ENCODE results near the gene TCEAL9. TPM values are rescaled to one million over a fixed set of nuclear protein-coding genes. Genes with fewer than 3 reads are reported as not detected.
"Not testable (repeated sequence)": the region's sequence is repeated elsewhere in the genome, so short reads cannot be mapped to it uniquely, and the experiment has no call there.

TCEAL9 gene
- total and polyA plus RNA-seq, 5 donors: 32.2 to 99.5 (median 36.1) TPM

DNA sequence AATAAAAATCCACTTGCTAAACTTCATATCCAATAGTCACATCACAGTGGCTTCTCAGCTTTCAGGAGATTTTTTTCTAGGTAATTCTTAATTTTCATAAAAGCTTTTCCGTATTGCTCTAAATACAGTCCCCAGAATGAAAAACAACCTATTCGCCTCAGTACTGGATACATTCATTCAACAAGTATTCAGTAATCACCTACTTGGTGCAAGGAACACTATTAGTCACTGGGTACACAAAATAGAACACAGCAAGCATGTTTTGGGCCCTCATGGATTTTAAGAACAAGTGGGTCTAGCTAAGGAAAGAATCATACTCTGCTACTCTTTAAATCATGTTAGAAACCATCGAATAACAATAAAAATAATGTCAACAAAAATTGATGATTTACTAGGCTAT is 17.3 kb downstream of the TCEAL9 start:
- Histone ChIP-seq H3K27me3 (ENCODE audit: control insufficient read depth, insufficient read depth) (no peaks in the 10 kb centered on the region), H3K4me3 (ENCODE audit: low read length) (no peak overlapping the region), H3K4me1 (ENCODE audit: control insufficient read depth, insufficient read depth, low read length) (no peaks in the 10 kb centered on the region), H3K9me3 (ENCODE audit: control insufficient read depth, low read length) (no peaks in the 10 kb centered on the region), H3K27ac (ENCODE audit: low read length) (no peak overlapping the region)
- ATAC-seq (no peak), DNase-seq (no peak)
- intact Hi-C loops (cut with DNase I): no loop called here
- 94% methylated on average over 3 of the region's 3 CpGs for WGBS

DNA sequence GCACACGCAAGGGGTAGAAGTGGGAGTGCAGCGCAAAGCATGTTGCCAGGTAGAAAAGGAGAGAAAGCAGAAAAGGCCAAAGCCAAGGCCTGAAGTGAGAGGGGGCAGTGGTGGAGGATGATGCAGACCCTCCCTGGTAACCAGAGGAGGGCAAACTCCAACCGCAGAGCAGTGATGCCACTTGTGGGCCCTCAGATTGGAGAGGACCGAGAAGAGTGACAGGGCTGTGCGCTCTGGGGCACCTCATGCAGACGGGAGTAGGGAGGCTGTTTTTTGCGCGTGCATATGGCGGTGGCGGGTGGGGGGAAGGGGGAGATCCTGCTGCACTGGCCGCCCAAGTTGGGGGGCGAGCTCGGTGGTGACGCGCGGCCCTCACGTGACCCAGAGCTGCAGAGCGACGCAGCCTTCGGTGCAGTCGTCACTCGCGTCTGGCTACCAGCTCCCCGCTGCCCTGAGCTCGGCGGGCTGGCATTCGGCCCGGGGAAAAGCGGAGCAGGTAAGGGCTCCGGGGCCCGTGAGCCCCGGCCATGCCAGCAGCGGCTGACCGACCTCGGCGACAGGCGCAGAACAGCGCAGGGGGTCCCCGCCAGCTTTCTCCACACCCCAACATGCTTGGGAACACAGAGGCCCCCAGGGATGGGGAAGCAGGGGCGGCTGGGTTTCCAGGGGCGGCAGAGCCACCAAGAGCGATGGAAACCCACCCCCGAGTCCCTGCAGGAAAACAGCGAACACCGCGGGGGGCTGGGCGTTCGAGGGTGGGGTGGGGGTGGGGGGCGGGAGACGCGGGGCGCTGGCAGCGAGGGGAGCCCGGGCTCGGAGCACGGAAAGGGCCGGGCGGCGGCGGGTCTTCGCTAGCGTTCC is 20.0 kb downstream of the TCEAL9 start, which contains the start of gene BEX3:
TSS of gene BEX3 (plus strand) at position 421 of the 861 bp plus-strand sequence. CDS start 984 bp downstream, outside the sequence.
- DNase-seq (peak; percentile 50 to 87 (median 85)), ATAC-seq (peak; percentile 94 to 95)
- Histone ChIP-seq H3K27ac (ENCODE audit: low read length) (peak within 1 kb of the TSS; percentile 82), H3K4me3 (ENCODE audit: low read length) (peak within 1 kb of the TSS; percentile 97), H3K4me1 (ENCODE audit: control insufficient read depth, insufficient read depth, low read length) (no peaks in the 10 kb centered on the region), H3K9me3 (ENCODE audit: control insufficient read depth, low read length) (no peaks in the 10 kb centered on the region), H3K27me3 (ENCODE audit: control insufficient read depth, insufficient read depth) (no peaks in the 10 kb centered on the region)
- intact Hi-C loops (cut with DNase I): no loop called here
- 4% methylated on average over 61 of the region's 62 CpGs for whole genome bisulfite sequencing

DNA sequence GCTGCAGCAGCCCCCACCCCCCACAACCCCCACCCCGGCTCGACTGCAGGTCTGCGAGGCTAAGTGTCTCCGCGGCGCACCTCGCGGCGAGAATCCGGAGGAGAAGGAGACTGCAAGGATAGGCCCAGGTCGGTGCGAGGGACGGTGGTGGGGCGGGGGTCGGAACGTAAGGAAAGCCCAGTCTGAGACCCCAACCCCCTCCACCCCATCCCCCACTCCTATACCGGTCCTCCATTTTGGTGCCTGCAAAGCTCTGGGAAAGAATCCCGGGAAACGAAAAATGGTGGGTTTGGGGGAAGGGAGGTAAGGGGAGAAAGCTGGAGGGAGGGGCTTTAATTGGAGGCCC is 20.6 kb downstream of the TCEAL9 start:
- Histone ChIP-seq H3K27me3 (ENCODE audit: control insufficient read depth, insufficient read depth) (no peaks in the 10 kb centered on the region), H3K27ac (ENCODE audit: low read length) (peak overlapping the region; percentile 78), H3K4me3 (ENCODE audit: low read length) (peak overlapping the region; percentile 97), H3K4me1 (ENCODE audit: control insufficient read depth, insufficient read depth, low read length) (no peaks in the 10 kb centered on the region), H3K9me3 (ENCODE audit: control insufficient read depth, low read length) (no peaks in the 10 kb centered on the region)
- intact Hi-C loops (cut with DNase I): no loop called here
- WGBS: under 1% methylated on average over 19 of the region's 19 CpGs
- ATAC-seq (peak; percentile 68 to 79), DNase-seq (peak in 1 of 3 donors; percentile 64)

DNA sequence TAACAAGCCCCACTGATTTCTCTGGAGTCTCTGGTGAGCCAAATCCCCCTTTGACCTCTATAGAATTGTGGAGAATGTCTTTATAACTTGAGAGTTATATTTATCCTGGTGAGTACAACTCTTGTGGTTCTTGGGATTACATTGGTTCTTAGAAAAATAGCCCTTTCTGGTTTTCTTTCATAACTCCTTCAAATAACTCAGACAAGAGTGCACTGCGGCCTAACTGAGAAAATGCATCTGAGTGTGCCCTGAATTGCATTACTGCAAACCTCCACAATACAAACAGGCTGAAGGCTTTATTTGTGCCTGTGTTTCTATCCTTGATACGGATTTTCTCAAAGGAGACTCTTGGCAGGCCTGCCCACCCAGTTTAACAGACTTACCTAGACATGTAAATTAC is 22.7 kb downstream of the TCEAL9 start:
- ATAC-seq (no peak), DNase-seq (no peak)
- Histone ChIP-seq H3K9me3 (ENCODE audit: control insufficient read depth, low read length) (no peaks in the 10 kb centered on the region), H3K4me1 (ENCODE audit: control insufficient read depth, insufficient read depth, low read length) (no peaks in the 10 kb centered on the region), H3K27me3 (ENCODE audit: control insufficient read depth, insufficient read depth) (no peaks in the 10 kb centered on the region), H3K4me3 (ENCODE audit: low read length) (no peak overlapping the region), H3K27ac (ENCODE audit: low read length) (no peak overlapping the region)
- WGBS: 76% methylated on average over 2 of the region's 2 CpGs
- intact Hi-C loops (cut with DNase I): no loop called here

DNA sequence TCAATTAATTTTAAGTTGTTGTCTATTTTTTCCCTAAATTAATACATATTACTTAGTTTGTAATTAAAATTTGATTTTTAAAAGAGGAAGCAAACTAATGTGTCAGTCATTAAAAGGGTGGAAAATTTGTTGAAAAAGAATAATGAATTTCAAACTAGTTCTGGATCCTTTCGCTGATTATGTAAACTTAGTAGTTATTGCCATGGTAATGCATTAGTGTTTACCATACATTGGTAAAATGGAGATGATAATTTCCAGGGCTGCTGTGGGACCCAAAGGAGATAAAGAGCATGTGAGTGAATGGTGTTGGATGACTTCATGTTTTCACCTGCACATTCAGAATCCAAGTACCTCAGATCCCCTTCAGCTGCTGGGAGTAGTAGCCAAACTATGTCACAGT is 26.6 kb downstream of the TCEAL9 start:
- ATAC-seq (no peak), DNase-seq (no peak)
- H3K4me1 ChIP-seq (ENCODE audit: control insufficient read depth, insufficient read depth, low read length): no peaks in the 10 kb centered on the region
- H3K27me3 ChIP-seq (ENCODE audit: control insufficient read depth, insufficient read depth): no peaks in the 10 kb centered on the region
- WGBS: 90% methylated on average over 1 of the region's 1 CpG
- no peaks in the 10 kb centered on the region for H3K9me3 ChIP-seq (ENCODE audit: control insufficient read depth, low read length)
- H3K27ac ChIP-seq (ENCODE audit: low read length): no peak overlapping the region
- no peak overlapping the region for H3K4me3 ChIP-seq (ENCODE audit: low read length)
- intact Hi-C loops (cut with DNase I): no loop called here

DNA sequence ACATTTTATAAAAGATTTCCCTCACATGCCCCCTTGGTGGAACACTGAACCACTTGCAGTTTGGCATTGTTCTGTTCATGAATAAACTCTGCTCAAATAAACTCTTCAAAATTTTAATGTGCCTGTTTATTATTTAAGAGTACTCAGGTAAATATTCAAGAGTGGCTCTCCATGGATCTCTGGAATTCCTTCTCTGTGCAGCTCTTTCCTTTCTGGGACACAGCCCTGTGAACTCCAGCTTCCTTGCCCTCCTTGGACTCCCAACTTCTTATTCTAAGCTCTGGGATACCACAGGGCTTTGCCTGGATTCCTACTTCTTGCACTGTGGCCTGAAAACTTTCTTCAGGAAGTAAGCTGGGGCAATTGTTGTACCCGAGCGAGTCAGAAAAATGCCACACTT is 28.4 kb downstream of the TCEAL9 start:
- Histone ChIP-seq H3K4me1 (ENCODE audit: control insufficient read depth, insufficient read depth, low read length) (no peaks in the 10 kb centered on the region), H3K27ac (ENCODE audit: low read length) (no peak overlapping the region), H3K9me3 (ENCODE audit: control insufficient read depth, low read length) (no peaks in the 10 kb centered on the region), H3K4me3 (ENCODE audit: low read length) (no peak overlapping the region), H3K27me3 (ENCODE audit: control insufficient read depth, insufficient read depth) (no peaks in the 10 kb centered on the region)
- ATAC-seq (no peak), DNase-seq (no peak)
- intact Hi-C loops (cut with DNase I): no loop called here
- 74% methylated on average over 2 of the region's 2 CpGs for WGBS

DNA sequence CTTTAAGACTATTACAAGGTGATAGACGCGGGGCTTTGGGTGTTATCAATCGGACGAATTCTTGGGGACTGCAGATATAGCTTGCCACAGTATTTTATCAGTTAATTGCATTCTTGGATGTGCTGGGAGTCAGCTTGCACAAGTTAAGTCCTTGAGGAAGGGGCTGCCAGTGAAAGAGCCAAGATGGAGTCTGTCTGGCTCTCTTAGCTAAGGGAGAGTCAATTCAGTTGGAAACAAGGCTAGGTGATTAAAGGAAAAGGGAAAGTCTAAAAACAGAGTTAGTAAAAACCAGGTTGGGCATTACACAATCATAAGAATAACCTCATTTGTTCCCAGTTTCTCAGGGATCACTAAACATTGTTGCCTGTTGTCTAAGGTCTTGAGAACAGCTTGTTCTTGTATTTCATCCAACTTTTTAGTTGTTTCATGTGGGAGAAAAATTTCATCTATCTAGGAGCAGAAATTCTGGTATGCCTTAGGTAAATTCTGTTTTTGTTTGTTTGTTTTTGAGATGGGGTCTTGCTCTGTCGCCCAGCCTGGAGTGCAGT is 29.1 kb downstream of the TCEAL9 start:
- WGBS: 66% methylated on average over 5 of the region's 5 CpGs
- H3K4me3 ChIP-seq (ENCODE audit: low read length); H3K27ac ChIP-seq (ENCODE audit: low read length); H3K27me3 ChIP-seq (ENCODE audit: control insufficient read depth, insufficient read depth); DNase-seq; H3K4me1 ChIP-seq (ENCODE audit: control insufficient read depth, insufficient read depth, low read length); intact Hi-C loops (cut with DNase I); ATAC-seq; H3K9me3 ChIP-seq (ENCODE audit: control insufficient read depth, low read length): not testable (repeated sequence)

DNA sequence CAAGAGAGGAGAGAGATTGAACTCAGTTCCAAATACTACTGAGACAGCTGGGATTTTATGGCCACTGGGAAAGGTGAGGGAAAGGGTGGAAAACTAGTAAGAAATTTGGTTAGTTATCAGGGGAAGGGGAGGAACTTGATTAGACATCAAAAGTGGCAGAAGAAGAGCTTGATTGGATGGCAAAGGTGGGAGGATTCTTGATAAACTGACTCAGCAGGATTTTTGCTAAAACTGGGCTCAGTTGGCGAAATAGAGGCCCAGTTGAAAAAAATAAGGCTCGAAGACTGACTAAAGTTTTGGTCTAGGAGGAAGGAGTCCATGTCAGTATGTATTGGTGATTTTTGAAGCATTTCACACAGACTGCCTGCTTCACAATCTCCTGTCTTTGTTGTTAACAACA is 30.0 kb downstream of the TCEAL9 start:
- intact Hi-C loops (cut with DNase I): no loop called here
- no peaks in the 10 kb centered on the region for H3K4me1 ChIP-seq (ENCODE audit: control insufficient read depth, insufficient read depth, low read length)
- H3K27me3 ChIP-seq (ENCODE audit: control insufficient read depth, insufficient read depth): no peaks in the 10 kb centered on the region
- ATAC-seq: no peak
- no peak for DNase-seq
- no peaks in the 10 kb centered on the region for H3K9me3 ChIP-seq (ENCODE audit: control insufficient read depth, low read length)
- H3K27ac ChIP-seq (ENCODE audit: low read length): no peak overlapping the region
- WGBS: 89% methylated on average over 2 of the region's 2 CpGs
- no peak overlapping the region for H3K4me3 ChIP-seq (ENCODE audit: low read length)

DNA sequence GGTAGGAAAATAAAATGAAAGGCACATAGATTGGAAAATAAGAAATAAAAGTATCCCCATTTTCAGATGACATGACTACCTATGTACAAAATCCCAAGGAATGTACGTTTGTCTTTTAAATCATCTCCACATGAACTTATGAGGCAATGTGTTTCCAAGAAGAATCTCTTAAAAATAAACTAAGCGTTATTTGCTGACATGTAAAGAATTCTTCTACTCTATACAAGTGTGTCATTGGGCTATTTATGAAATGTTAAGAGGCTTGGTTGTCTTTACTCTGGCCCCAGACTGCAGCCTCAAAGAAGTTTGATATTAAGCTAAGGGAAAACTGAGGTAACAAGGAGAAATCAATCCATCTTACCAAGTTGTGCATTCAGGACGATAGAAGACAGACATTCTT is 37.2 kb downstream of the TCEAL9 start:
- H3K27ac ChIP-seq (ENCODE audit: low read length): no peak overlapping the region
- no peaks in the 10 kb centered on the region for H3K27me3 ChIP-seq (ENCODE audit: control insufficient read depth, insufficient read depth)
- WGBS: 84% methylated on average over 3 of the region's 3 CpGs
- no peak overlapping the region for H3K4me3 ChIP-seq (ENCODE audit: low read length)
- intact Hi-C loops (cut with DNase I): no loop called here
- no peaks in the 10 kb centered on the region for H3K4me1 ChIP-seq (ENCODE audit: control insufficient read depth, insufficient read depth, low read length)
- ATAC-seq (no peak), DNase-seq (no peak)
- no peaks in the 10 kb centered on the region for H3K9me3 ChIP-seq (ENCODE audit: control insufficient read depth, low read length)

DNA sequence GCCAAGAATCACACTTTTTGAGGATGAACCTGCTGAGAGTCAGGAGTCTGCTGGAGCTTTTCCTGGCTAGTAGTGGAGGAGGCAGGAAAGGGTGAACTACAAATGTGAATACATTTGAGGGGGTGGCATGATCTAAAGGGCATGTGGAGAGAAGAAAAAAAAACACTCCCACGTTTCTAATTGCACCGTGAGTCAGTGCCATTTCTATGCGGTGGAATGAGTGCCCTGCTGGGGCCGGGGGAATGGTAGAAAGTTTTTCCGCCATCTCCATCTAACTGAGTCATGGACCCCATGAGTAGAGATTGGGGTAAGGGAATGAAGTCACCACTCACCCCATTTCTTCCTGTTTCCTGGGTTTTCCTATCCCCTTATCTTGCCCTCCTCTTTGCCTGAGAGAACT is 39.9 kb downstream of the TCEAL9 start:
- Histone ChIP-seq H3K27me3 (ENCODE audit: control insufficient read depth, insufficient read depth) (no peaks in the 10 kb centered on the region), H3K4me3 (ENCODE audit: low read length) (no peak overlapping the region), H3K4me1 (ENCODE audit: control insufficient read depth, insufficient read depth, low read length) (no peaks in the 10 kb centered on the region), H3K9me3 (ENCODE audit: control insufficient read depth, low read length) (no peaks in the 10 kb centered on the region), H3K27ac (ENCODE audit: low read length) (no peak overlapping the region)
- no peak for DNase-seq
- intact Hi-C loops (cut with DNase I): no loop called here
- 69% methylated on average over 5 of the region's 5 CpGs for WGBS
- ATAC-seq: no peak

DNA sequence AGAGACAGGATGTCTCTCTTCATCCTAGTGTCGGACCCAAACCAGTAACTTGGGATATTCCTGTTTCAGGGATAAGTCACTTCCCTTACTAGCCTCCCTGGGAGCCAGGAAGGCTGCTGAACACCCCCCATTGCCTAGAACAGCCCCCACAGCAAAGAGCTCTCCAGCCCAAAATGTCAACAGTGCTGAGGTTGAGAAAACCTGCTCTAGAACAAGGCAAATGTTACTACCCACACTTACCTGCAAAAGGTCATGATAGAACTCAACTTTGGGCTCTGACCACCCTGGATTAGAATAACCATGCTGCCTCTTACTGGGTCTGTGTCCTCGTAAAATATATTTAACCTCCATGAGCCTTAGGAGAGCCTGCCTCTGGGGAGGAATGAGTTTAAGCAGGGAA is 40.4 kb downstream of the TCEAL9 start:
- intact Hi-C loops (cut with DNase I): no loop called here
- no peak for DNase-seq
- H3K27me3 ChIP-seq (ENCODE audit: control insufficient read depth, insufficient read depth): no peaks in the 10 kb centered on the region
- no peaks in the 10 kb centered on the region for H3K9me3 ChIP-seq (ENCODE audit: control insufficient read depth, low read length)
- WGBS: 75% methylated on average over 2 of the region's 2 CpGs
- no peaks in the 10 kb centered on the region for H3K4me1 ChIP-seq (ENCODE audit: control insufficient read depth, insufficient read depth, low read length)
- H3K27ac ChIP-seq (ENCODE audit: low read length): no peak overlapping the region
- no peak overlapping the region for H3K4me3 ChIP-seq (ENCODE audit: low read length)
- no peak for ATAC-seq
